Activated CD4-positive, alpha-beta T cell treated with anti-CD3 and anti-CD28 coated beads, Interleukin-2, amount 50 U/mL, for 48 hours (primary cell): ENCODE measurements around the gene LARP4B.

Source experiments
- DNase-seq, 2 experiments: peaks; one replicate each; pipeline ENCODE4 v3.0.0-alpha.2; 2020

LARP4B gene

GRCh38 chr10:921471-922414 is 9.8 kb downstream of the LARP4B start:
- no peak for DNase-seq

GRCh38 chr10:920450-920849 is 11.1 kb downstream of the LARP4B start:
- DNase-seq, result no peak

GRCh38 chr10:919481-919880 is 12.0 kb downstream of the LARP4B start:
- DNase-seq, result no peak

GRCh38 chr10:917999-918398 is 13.5 kb downstream of the LARP4B start:
- DNase-seq, result no peak

- no peak for DNase-seq
These were observed 14.1 kb downstream of the LARP4B start for GRCh38 chr10:917416-917720.

- no peak for DNase-seq
These were observed 14.6 kb downstream of the LARP4B start for GRCh38 chr10:916716-917415.

GRCh38 chr10:909831-910230 is 21.7 kb downstream of the LARP4B start:
- DNase-seq, result no peak

- no peak for DNase-seq
These were observed 25.5 kb downstream of the LARP4B start for GRCh38 chr10:905972-906371.

- DNase-seq, result no peak
These were observed 26.0 kb downstream of the LARP4B start for GRCh38 chr10:905503-905902.

- no peak for DNase-seq
These were observed 27.1 kb downstream of the LARP4B start for GRCh38 chr10:904403-904802.

GRCh38 chr10:898141-898540 is 33.4 kb downstream of the LARP4B start:
- DNase-seq, result no peak

GRCh38 chr10:896982-897381 is 34.5 kb downstream of the LARP4B start:
- DNase-seq, result no peak

GRCh38 chr10:895324-895723 is 36.2 kb downstream of the LARP4B start:
- DNase-seq, result no peak

GRCh38 chr10:878895-879294 is 52.6 kb downstream of the LARP4B start:
- no peak for DNase-seq

GRCh38 chr10:878333-878759 is 53.2 kb downstream of the LARP4B start:
- no peak for DNase-seq

- no peak for DNase-seq
These were observed 55.1 kb downstream of the LARP4B start for GRCh38 chr10:876438-876837.

- no peak for DNase-seq
These were observed 58.5 kb downstream of the LARP4B start for GRCh38 chr10:873020-873419.

GRCh38 chr10:871951-872403 is 59.5 kb downstream of the LARP4B start:
- no peak for DNase-seq

GRCh38 chr10:870564-871166 is 60.8 kb downstream of the LARP4B start:
- DNase-seq, result no peak

- no peak for DNase-seq
These were observed 62.3 kb downstream of the LARP4B start for GRCh38 chr10:869171-869570.

GRCh38 chr10:867807-868206 is 63.7 kb downstream of the LARP4B start:
- DNase-seq, result no peak

- DNase-seq, result no peak
These were observed 64.9 kb downstream of the LARP4B start for GRCh38 chr10:866577-866941.

GRCh38 chr10:865924-866576 is 65.5 kb downstream of the LARP4B start:
- no peak for DNase-seq
